Neuronal stem cell (in vitro differentiated cells): ENCODE measurements around the gene CAMK2A.
A peak's percentile ranks its signal among the peaks of the same experiment; 100 is the strongest.

Experiments used
- DNase-seq: peaks from one replicate; pipeline ENCODE4 v3.0.0-alpha.2; 2013; ENCODE audit warnings: low spot score
- H2AFZ ChIP-seq: one replicate; pipeline ENCODE4 v1.6.1; 2013; ENCODE audit warnings: mild to moderate bottlenecking, low read length, inconsistent platforms
- H2AK5ac ChIP-seq: 2 replicates; pipeline ENCODE4 v1.6.1; 2013; ENCODE audit warnings: low read depth, mild to moderate bottlenecking, inconsistent platforms, low read length, moderate library complexity, mixed read lengths
- H2BK120ac ChIP-seq: 2 replicates; pipeline ENCODE4 v1.6.1; 2013; ENCODE audit warnings: low read depth, mild to moderate bottlenecking, inconsistent platforms, low read length, moderate library complexity, mixed read lengths
- H2BK12ac ChIP-seq: one replicate; pipeline ENCODE4 v1.6.1; 2013; ENCODE audit warnings: low read length, inconsistent platforms
- H2BK15ac ChIP-seq: 2 replicates; pipeline ENCODE4 v1.6.1; 2013; ENCODE audit warnings: mild to moderate bottlenecking, low read length, inconsistent platforms, mixed read lengths
- H2BK5ac ChIP-seq: one replicate; pipeline ENCODE4 v1.6.1; 2013; ENCODE audit warnings: inconsistent platforms, mild to moderate bottlenecking, low read length, moderate library complexity
- H3K14ac ChIP-seq: one replicate; pipeline ENCODE4 v1.6.1; 2013; ENCODE audit warnings: low read length, inconsistent platforms
- H3K18ac ChIP-seq: 2 replicates; pipeline ENCODE4 v1.6.1; 2013; ENCODE audit warnings: low read length, inconsistent platforms
- H3K23ac ChIP-seq: 2 replicates; pipeline ENCODE4 v1.6.1; 2013; ENCODE audit warnings: low read depth, mild to moderate bottlenecking, mixed read lengths, low read length, inconsistent platforms; ENCODE audit not compliant: poor library complexity
- H3K27ac ChIP-seq: replicated peaks from 3 replicates; pipeline ENCODE4 v1.5.1; 2013; ENCODE audit warnings: low read length, inconsistent platforms
- H3K27me3 ChIP-seq, 3 experiments: 2 replicates each; pipeline ENCODE4 v1.6.1; 2013; ENCODE audit warnings: low read length in 3 of 3, mild to moderate bottlenecking in 2 of 3, inconsistent platforms in 1 of 3, low read depth in 1 of 3, mixed read lengths in 1 of 3, moderate library complexity in 1 of 3; ENCODE audit not compliant: control insufficient read depth in 3 of 3, insufficient read depth in 3 of 3
- H3K36me3 ChIP-seq, 2 donors: replicated peaks in 1 of 2; 2 replicates each; pipeline ENCODE4 v1.6.1; 2013; ENCODE audit warnings: low read length in 2 of 2; ENCODE audit not compliant: control insufficient read depth in 2 of 2, insufficient read depth in 2 of 2
- H3K4ac ChIP-seq: 2 replicates; pipeline ENCODE4 v1.6.1; 2013; ENCODE audit warnings: inconsistent platforms, mild to moderate bottlenecking, low read length, moderate library complexity
- H3K4me1 ChIP-seq, 2 donors: 1 replicate in 1 of 2; 2 replicates in 1 of 2; pipeline ENCODE4 v1.6.1; 2013; ENCODE audit warnings: low read length in 2 of 2, low read depth in 1 of 2; ENCODE audit not compliant: control insufficient read depth in 2 of 2, insufficient read depth in 1 of 2
- H3K4me2 ChIP-seq: one replicate; pipeline ENCODE4 v1.6.1; 2013; ENCODE audit warnings: mild to moderate bottlenecking, low read length, inconsistent platforms; ENCODE audit not compliant: insufficient read depth, poor library complexity, severe bottlenecking
- H3K4me3 ChIP-seq, 2 donors: 2 replicates each; pipeline ENCODE4 v1.5.1; 2013; ENCODE audit warnings: low read length in 2 of 2, mild to moderate bottlenecking in 2 of 2, inconsistent platforms in 1 of 2, moderate library complexity in 1 of 2
- H3K79me1 ChIP-seq: one replicate; pipeline ENCODE4 v1.6.1; 2013; ENCODE audit warnings: low read depth, mild to moderate bottlenecking, inconsistent platforms, low read length, moderate library complexity
- H3K9ac ChIP-seq: one replicate; pipeline ENCODE4 v1.6.1; 2013; ENCODE audit warnings: mild to moderate bottlenecking, low read depth, low read length, inconsistent platforms; ENCODE audit not compliant: poor library complexity
- H3K9me3 ChIP-seq, 2 donors: replicated peaks in 1 of 2; 2 replicates each; pipeline versions ENCODE3 to v1.6.1; 2013; ENCODE audit warnings: low read length in 2 of 2, mild to moderate bottlenecking in 2 of 2, inconsistent platforms in 1 of 2, low read depth in 1 of 2, mixed read lengths in 1 of 2, moderate library complexity in 1 of 2; ENCODE audit not compliant: control insufficient read depth in 2 of 2, insufficient read depth in 1 of 2
- H4K8ac ChIP-seq: one replicate; pipeline ENCODE4 v1.6.1; 2013; ENCODE audit warnings: low read depth, mild to moderate bottlenecking, inconsistent platforms, low read length, moderate library complexity
- H4K91ac ChIP-seq: one replicate; pipeline ENCODE4 v1.6.1; 2013; ENCODE audit warnings: low read length, low read depth, mild to moderate bottlenecking, inconsistent platforms; ENCODE audit not compliant: poor library complexity
- WGBS, 2 donors: extraction: QIAGEN DNeasy Blood & Tissue Kit; methylation state at CpG; one replicate each; pipeline ENCODE4 v1.1.7; 2013; ENCODE audit warnings: missing lambda C conversion rate in 2 of 2, mixed read lengths in 1 of 2; ENCODE audit not compliant: insufficient read length in 2 of 2, insufficient replicate concordance in 1 of 2; ENCODE audit errors: extremely low coverage in 2 of 2; 5-methylcytosine and 5-hydroxymethylcytosine counted together

The CAMK2A gene

GRCh38 chr5:150279330-150280020, 10.1 kb downstream of the CAMK2A start:
- WGBS, 2 donors = no CpG with 5 or more reads among the region's 13 CpGs
- peak overlapping the region; percentile 24 for H3K18ac ChIP-seq

GRCh38 chr5:150278916-150279315, 10.7 kb downstream of the CAMK2A start:
- no peak overlapping the region for H3K4me3 ChIP-seq
- H2BK12ac ChIP-seq = peak overlapping the region; percentile 91
- H3K14ac ChIP-seq = peak overlapping the region; percentile 92
- H4K8ac ChIP-seq = no peak overlapping the region
- no peaks in the 10 kb centered on the region for H3K27me3 ChIP-seq
- no peak overlapping the region for H3K4me2 ChIP-seq
- H3K9me3 ChIP-seq = no peaks in the 10 kb centered on the region
- H3K4me1 ChIP-seq = peaks cover 8 to 16% of the 10 kb centered on the region in 2 donors
- no peak overlapping the region for H2BK5ac ChIP-seq
- H3K18ac ChIP-seq = peak overlapping the region; percentile 84
- no peaks in the 10 kb centered on the region for H3K36me3 ChIP-seq
- H2AK5ac ChIP-seq = peak overlapping the region; percentile 74
- no peak overlapping the region for H2BK120ac ChIP-seq
- peak overlapping the region; percentile 87 for H2BK15ac ChIP-seq
- no CpG with 5 or more reads among the region's 6 CpGs for WGBS, 2 donors
- no peaks in the 10 kb centered on the region for H3K79me1 ChIP-seq
- no peak overlapping the region for H3K4ac ChIP-seq
- no peak for DNase-seq
- H4K91ac ChIP-seq = peak overlapping the region; percentile 40
- H3K9ac ChIP-seq = no peak overlapping the region
- no peak overlapping the region for H2AFZ ChIP-seq
- no peak overlapping the region for H3K23ac ChIP-seq
- H3K27ac ChIP-seq = no peak overlapping the region

More at GRCh38 chr5:150279330-150280020, 10.1 kb downstream of the CAMK2A start:
- H3K23ac ChIP-seq = peak overlapping the region; percentile 13
- no peaks in the 10 kb centered on the region for H3K27me3 ChIP-seq
- H2AK5ac ChIP-seq = no peak overlapping the region
- no peaks in the 10 kb centered on the region for H3K36me3 ChIP-seq
- DNase-seq = no peak
- no peak overlapping the region for H2BK15ac ChIP-seq
- peaks cover 12 to 19% of the 10 kb centered on the region in 2 donors for H3K4me1 ChIP-seq
- H2BK5ac ChIP-seq = no peak overlapping the region
- no peak overlapping the region for H4K8ac ChIP-seq
- no peaks in the 10 kb centered on the region for H3K79me1 ChIP-seq
- H3K27ac ChIP-seq = no peak overlapping the region
- H3K9ac ChIP-seq = no peak overlapping the region
- no peak overlapping the region for H2BK120ac ChIP-seq
- no peak overlapping the region for H3K4ac ChIP-seq
- no peak overlapping the region for H2AFZ ChIP-seq
- H3K4me3 ChIP-seq = no peak overlapping the region
- H3K14ac ChIP-seq = peak overlapping the region; percentile 60
- no peak overlapping the region for H4K91ac ChIP-seq
- H2BK12ac ChIP-seq = peak overlapping the region; percentile 30
- no peak overlapping the region for H3K4me2 ChIP-seq
- no peaks in the 10 kb centered on the region for H3K9me3 ChIP-seq

- H3K27me3 ChIP-seq = no peaks in the 10 kb centered on the region
- DNase-seq = no peak
- H3K9ac ChIP-seq = no peak overlapping the region
- no peaks in the 10 kb centered on the region for H3K36me3 ChIP-seq
- peak overlapping the region; percentile 84 for H3K18ac ChIP-seq
- H3K9me3 ChIP-seq = no peaks in the 10 kb centered on the region
- no peak overlapping the region for H3K4me2 ChIP-seq
- WGBS, 2 donors = no CpG with 5 or more reads among the region's 7 CpGs
- H2BK15ac ChIP-seq = peak overlapping the region; percentile 87
- no peak overlapping the region for H3K4ac ChIP-seq
- no peak overlapping the region for H2BK120ac ChIP-seq
- H4K8ac ChIP-seq = no peak overlapping the region
- no peak overlapping the region for H2BK5ac ChIP-seq
- H3K4me1 ChIP-seq = peaks cover 8 to 16% of the 10 kb centered on the region in 2 donors
- no peak overlapping the region for H3K4me3 ChIP-seq
- no peaks in the 10 kb centered on the region for H3K79me1 ChIP-seq
- no peak overlapping the region for H2AFZ ChIP-seq
- no peak overlapping the region for H3K23ac ChIP-seq
- H3K14ac ChIP-seq = no peak overlapping the region
- no peak overlapping the region for H2BK12ac ChIP-seq
- H3K27ac ChIP-seq = no peak overlapping the region
- peak overlapping the region; percentile 74 for H2AK5ac ChIP-seq
- H4K91ac ChIP-seq = no peak overlapping the region
Observed at GRCh38 chr5:150278046-150278730, 11.4 kb downstream of the CAMK2A start.

- no peaks in the 10 kb centered on the region for H3K79me1 ChIP-seq
- no peak overlapping the region for H2BK5ac ChIP-seq
- H3K27ac ChIP-seq = no peak overlapping the region
- no peak overlapping the region for H2BK15ac ChIP-seq
- H3K9ac ChIP-seq = no peak overlapping the region
- DNase-seq = no peak
- H3K4ac ChIP-seq = no peak overlapping the region
- H2AFZ ChIP-seq = no peak overlapping the region
- H3K36me3 ChIP-seq = no peaks in the 10 kb centered on the region
- WGBS, 2 donors = no CpG with 5 or more reads among the region's 4 CpGs
- no peak overlapping the region for H3K18ac ChIP-seq
- no peak overlapping the region for H3K4me3 ChIP-seq
- no peak overlapping the region for H2AK5ac ChIP-seq
- peaks cover 8 to 16% of the 10 kb centered on the region in 2 donors for H3K4me1 ChIP-seq
- H4K91ac ChIP-seq = no peak overlapping the region
- no peak overlapping the region for H4K8ac ChIP-seq
- H3K4me2 ChIP-seq = no peak overlapping the region
- no peak overlapping the region for H2BK120ac ChIP-seq
- no peaks in the 10 kb centered on the region for H3K9me3 ChIP-seq
- no peak overlapping the region for H2BK12ac ChIP-seq
- H3K27me3 ChIP-seq = no peaks in the 10 kb centered on the region
- H3K14ac ChIP-seq = no peak overlapping the region
- no peak overlapping the region for H3K23ac ChIP-seq
Observed at GRCh38 chr5:150277043-150277442, 12.5 kb downstream of the CAMK2A start.
